Left lung (tissue), 10 donors: Measurements from ENCODE around the gene SHH. TPM values are rescaled to one million over a fixed set of nuclear protein-coding genes. Genes with fewer than 3 reads are reported as not detected.

Source experiments
- ATAC-seq: fragments of 200-7000 bp; cut with Tn5 transposase; one replicate; pipeline ENCODE4 v1.9.1; 2020; ENCODE audit warnings: moderate library complexity
- DNase-seq, 4 donors: peaks; one replicate each; pipeline ENCODE4 v3.0.0-alpha.2; 2013 to 2020
- H3K27ac ChIP-seq, 2 donors: fragments of 200-600 bp; sonication (generic) in 1 of 2; one replicate each; pipeline versions ENCODE4 v1.5.0 to v1.8.0; 2020 to 2021
- H3K27me3 ChIP-seq, 2 donors: fragments of 200-600 bp; sonication (generic) in 1 of 2; one replicate each; pipeline versions ENCODE4 v1.5.0 to v1.8.0; 2020 to 2021
- H3K36me3 ChIP-seq, 2 donors: fragments of 200-600 bp; sonication (generic) in 1 of 2; one replicate each; pipeline versions ENCODE4 v1.5.0 to v1.8.0; 2020 to 2021
- H3K4me1 ChIP-seq, 2 donors: fragments of 200-600 bp; one replicate each; pipeline ENCODE4 v1.8.0; 2021
- H3K4me3 ChIP-seq, 2 donors: fragments of 200-600 bp; sonication (generic) in 1 of 2; one replicate each; pipeline versions ENCODE4 v1.5.0 to v1.8.0; 2020 to 2021; ENCODE audit warnings: mild to moderate bottlenecking in 1 of 2
- H3K9me3 ChIP-seq, 2 donors: fragments of 200-600 bp; sonication (generic) in 1 of 2; one replicate each; pipeline versions ENCODE4 v1.5.0 to v1.8.0; 2020 to 2021
- CTCF ChIP-seq, 2 donors: fragments of 200-600 bp; sonication (generic) in 1 of 2; IDR thresholded peaks; one replicate each; pipeline versions ENCODE4 v1.5.0 to v1.8.0; 2021; ENCODE audit warnings: antibody characterized with exemption in 2 of 2
- intact Hi-C, 2 donors: fragments of 100-400 bp; cut with DNase I; formaldehyde crosslinking; loops; one replicate each; pipeline versions ENCODE4 v1.11.2 to v1.14.2; 2022
- polyA plus RNA-seq, 6 donors: library from polyadenylated mRNA; unstranded; fragments of 120-200 nt; gene quantifications; one replicate each; pipeline ENCODE4 v1.2.1, GENCODE V29; 2013; ENCODE audit not compliant: insufficient read length in 6 of 6
- total RNA-seq, 2 donors: library from RNA; stranded (reverse); fragmentation: NEBNext Ultra II Directional; extraction: Animal tissue kit (Norgen Biotek cat#: 25700); gene quantifications; one replicate each; pipeline ENCODE4 v1.2.1, GENCODE V29; 2021
- donor health status: DM: no; HTN: yes; CAD: no.
- donor health status: DM: no; HTN: no; CAD: no.

Gene SHH
- total and polyA plus RNA-seq, 8 donors: 4.4 to 24.7 (median 15.4) TPM

DNA sequence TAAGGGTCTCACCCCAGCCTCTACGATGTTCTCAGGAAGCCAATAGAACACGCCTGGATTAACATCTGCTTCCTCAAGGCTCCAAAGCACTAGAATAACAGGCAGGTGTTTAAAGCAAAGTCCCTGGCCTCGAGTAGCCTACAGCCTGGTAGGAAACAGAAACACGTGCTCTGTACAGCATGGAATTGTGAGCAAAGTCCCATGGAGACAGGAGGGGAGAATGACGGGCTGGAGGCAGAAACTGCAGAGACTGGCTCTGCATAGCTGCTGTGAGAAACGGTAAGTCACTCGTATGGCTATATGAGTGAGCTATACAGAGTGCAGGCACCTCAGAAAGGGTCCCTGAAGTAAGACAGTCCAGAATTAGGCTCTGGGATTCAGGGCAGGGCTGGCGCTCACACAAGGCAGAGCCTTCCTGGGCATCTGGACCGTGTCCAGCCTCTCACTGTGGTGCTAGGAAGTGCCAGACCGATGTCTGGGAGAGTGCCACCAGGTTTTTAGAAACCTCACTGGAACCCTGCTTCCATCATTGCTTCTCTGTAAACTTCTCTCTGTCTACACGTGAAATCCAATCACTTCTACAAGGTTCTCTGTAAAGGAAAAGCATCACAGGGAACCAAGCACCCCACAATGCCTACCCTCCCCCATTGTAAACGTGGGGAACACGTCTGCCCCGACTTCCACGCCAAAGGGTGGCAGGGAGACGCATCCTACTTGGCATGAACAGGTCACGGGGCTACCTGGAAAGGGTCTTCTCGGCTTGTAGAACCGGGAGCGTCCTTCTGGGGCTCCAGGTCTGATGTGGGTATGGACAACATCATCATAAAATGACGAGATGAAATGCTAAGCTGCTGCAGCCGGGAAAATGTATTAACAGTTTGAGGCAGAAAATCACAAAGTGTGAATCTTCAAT lies 38.8 kb upstream of the SHH start:
- DNase-seq: no peak
- no peak for ATAC-seq
- no peaks in the 10 kb centered on the region for H3K4me1 ChIP-seq
- H3K36me3 ChIP-seq: no peaks in the 10 kb centered on the region
- peaks cover 0 to 3% of the 10 kb centered on the region in 2 donors for H3K9me3 ChIP-seq
- intact Hi-C loops: no loop called here
- H3K27me3 ChIP-seq: peaks cover 0 to 16% of the 10 kb centered on the region in 2 donors
- H3K27ac ChIP-seq: no peak overlapping the region
- no peak overlapping the region for H3K4me3 ChIP-seq
- no peak for TF ChIP-seq CTCF (IDR thresholded peaks at IDR 0.05)

DNA sequence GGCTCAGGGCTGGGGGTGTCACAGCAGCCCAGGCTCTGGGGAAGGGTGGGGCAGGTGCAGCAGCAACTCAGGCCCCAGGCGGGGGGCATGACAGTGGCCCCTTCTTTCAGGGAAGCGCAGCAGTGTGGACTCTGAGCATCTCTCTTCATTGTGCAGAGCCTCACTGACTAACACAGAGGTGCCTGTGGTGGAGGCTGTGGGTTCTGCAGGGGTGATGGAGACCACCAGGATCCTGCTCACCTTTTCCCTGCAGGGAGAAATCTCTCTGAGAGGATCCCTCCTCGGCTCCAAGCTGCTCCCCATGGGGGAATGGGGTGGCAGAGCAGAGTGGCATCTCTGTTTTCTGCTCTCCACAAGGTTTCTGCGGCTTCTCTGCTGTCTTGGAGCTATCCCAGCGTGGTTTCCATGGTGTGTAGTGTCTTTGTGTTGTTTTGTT lies 37.8 kb upstream of the SHH start:
- Histone ChIP-seq H3K36me3 (no peaks in the 10 kb centered on the region), H3K4me1 (no peaks in the 10 kb centered on the region), H3K27ac (no peak overlapping the region), H3K27me3 (peaks cover 0 to 19% of the 10 kb centered on the region in 2 donors), H3K9me3 (no peaks in the 10 kb centered on the region), H3K4me3 (no peak overlapping the region)
- no peak for TF ChIP-seq CTCF (IDR thresholded peaks at IDR 0.05)
- intact Hi-C loops: no loop called here
- ATAC-seq (no peak), DNase-seq (no peak)

DNA sequence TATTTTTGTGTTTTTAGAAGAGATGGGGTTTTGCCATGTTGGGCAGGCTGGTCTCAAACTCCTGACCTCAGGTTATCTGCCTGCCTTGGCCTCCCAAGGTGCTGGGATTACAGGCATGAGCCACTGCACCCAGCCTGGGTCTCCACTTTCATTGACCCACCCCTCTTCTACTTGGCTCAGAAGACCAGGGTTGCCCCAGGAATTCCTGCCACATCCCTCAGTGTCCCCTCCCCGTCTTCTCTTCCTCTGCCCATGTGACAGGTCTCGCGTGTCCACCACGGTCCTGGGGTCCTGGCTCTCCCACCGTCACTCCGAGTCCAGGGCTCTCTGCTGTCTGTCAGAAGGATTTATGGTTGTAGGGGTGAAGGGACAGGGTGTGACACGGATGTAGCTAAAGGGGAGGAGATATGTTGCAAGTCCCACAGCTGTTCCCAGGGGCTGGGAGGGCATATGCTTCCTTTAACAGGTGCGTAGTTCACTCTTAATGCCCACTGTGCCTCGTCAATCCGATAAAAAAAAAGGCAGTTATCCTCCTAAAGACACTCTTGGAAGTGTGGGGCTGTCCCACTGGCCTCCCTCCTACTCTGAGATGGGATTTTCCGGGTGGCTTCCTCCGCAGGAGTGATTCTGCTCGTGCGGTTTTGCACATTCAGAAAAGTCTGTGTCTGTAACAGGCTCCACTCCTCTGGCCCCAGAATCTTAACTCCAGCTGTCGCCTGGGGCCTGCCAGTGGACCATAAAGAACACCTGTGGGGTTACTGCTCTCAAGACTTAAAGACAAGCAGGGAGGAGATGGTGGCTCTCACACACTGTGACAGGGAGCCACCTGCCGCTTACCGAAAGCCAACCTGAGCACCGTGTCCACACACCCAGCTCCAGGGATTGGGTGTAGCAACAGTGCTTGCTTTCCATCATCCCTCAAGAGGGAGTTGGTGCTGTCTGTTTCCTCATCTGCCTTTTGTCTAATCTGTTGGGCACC lies 36.7 kb upstream of the SHH start:
- intact Hi-C loops: no loop called here
- ATAC-seq (no peak), DNase-seq (no peak)
- Histone ChIP-seq H3K4me1 (no peaks in the 10 kb centered on the region), H3K36me3 (no peaks in the 10 kb centered on the region), H3K4me3 (no peak overlapping the region), H3K27ac (no peak overlapping the region), H3K9me3 (no peaks in the 10 kb centered on the region), H3K27me3 (peaks cover 0 to 24% of the 10 kb centered on the region in 2 donors)
- no peak for TF ChIP-seq CTCF (IDR thresholded peaks at IDR 0.05)

GRCh38 chr7:155847821-155848435 lies 35.7 kb upstream of the SHH start:
- no peaks in the 10 kb centered on the region for H3K9me3 ChIP-seq
- no peaks in the 10 kb centered on the region for H3K36me3 ChIP-seq
- no peak overlapping the region for H3K4me3 ChIP-seq
- intact Hi-C loops: no loop called here
- H3K27ac ChIP-seq: no peak overlapping the region
- no peak for TF ChIP-seq CTCF (IDR thresholded peaks at IDR 0.05)
- peaks cover 0 to 24% of the 10 kb centered on the region in 2 donors for H3K27me3 ChIP-seq
- ATAC-seq: no peak
- DNase-seq: peak in 1 of 4 donors; percentile 55
- no peaks in the 10 kb centered on the region for H3K4me1 ChIP-seq
